Limb (tissue), 2 donors: ENCODE results near the gene MSANTD2.
A peak's percentile ranks its signal among the peaks of the same experiment; 100 is the strongest.

Experiments
- DNase-seq, 2 donors: peaks; one replicate each; pipeline ENCODE4 v3.0.0-alpha.2; 2016; ENCODE audit errors: extremely low spot score in 2 of 2

The MSANTD2 gene

GRCh38 chr11:124800226-124800929 lies at the start of gene MSANTD2:
TSS of gene MSANTD2 (minus strand) at chr11:124800406. CDS start at chr11:124800380, 26 bp downstream.
- DNase-seq = peak; percentile 89 to 93

DNA sequence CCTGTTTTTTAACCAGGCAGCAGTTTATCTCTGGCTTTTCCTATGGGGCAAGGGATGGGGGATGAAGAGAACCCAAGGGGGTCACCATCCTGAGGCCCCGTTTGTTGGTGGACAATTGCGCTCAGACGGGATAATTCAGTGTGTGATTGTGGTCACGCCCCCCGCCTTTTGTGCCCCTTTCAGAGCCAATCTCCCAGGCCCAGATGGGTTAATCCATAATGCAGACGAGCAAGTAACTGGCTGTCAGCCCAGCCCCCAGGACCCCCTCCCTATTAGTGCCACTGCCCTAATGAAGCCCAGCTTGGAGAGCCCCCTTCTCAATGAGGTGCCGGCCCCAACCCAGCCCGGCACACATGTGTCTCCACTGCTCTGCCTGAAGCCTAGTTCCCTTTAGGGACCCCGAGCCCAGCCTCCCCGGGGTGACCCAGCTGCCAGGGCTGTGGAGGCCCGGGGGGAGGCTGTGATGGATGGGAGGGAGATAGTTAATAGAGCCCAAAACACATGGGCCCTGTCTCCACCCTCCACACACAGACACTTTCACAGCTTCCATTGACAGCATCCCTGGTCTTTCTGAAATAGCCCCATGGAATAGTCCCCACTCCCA lies 46.0 kb upstream of the MSANTD2 start:
- peak in 1 of 2 donors; percentile 38 for DNase-seq

GRCh38 chr11:124844664-124845079 lies 44.5 kb upstream of the MSANTD2 start:
- no peak for DNase-seq

GRCh38 chr11:124843616-124843910 lies 43.4 kb upstream of the MSANTD2 start:
- no peak for DNase-seq

- no peak for DNase-seq
Measured at GRCh38 chr11:124842305-124842704, 42.1 kb upstream of the MSANTD2 start.

DNA sequence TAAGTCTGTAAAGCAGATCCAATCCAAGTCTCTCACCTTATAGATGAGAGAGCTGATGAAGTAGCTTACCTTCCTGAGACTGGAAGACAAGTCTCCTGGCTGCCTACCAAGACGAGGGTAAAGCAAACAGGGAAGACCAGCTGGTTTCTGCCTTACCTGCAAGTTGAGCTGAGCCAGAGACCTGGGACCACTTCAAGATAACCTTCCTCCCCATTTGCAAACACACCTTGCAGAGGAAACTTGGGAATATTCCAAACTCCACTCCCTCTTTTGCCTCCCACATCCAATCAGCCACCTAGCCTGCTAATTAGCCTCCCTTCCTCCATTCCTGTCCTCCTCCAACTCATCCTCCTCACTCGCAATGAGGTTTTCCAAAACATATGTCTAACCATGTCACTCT lies 41.6 kb upstream of the MSANTD2 start:
- no peak for DNase-seq

DNA sequence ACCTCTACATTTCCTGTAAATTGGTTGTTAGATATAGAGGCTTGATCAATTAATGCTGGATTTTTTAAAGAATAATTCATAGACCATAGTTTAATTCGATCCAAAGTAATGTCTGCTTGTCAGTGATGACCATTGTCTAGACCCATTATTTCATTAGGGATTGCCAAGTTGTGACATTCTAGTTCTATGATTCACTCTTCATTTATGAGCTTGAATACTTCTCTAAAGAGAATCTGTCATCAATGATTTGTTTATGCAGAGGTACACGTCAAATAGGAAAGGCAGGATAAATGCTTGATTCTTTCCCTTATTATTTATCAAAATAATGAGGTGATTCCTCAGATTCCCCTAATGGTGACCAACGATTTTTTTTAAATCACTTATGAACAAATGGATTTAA lies 41.0 kb upstream of the MSANTD2 start:
- DNase-seq = no peak

GRCh38 chr11:124840666-124841065 lies 40.5 kb upstream of the MSANTD2 start:
- no peak for DNase-seq

- no peak for DNase-seq
Measured at GRCh38 chr11:124839972-124840621, 39.9 kb upstream of the MSANTD2 start.

DNA sequence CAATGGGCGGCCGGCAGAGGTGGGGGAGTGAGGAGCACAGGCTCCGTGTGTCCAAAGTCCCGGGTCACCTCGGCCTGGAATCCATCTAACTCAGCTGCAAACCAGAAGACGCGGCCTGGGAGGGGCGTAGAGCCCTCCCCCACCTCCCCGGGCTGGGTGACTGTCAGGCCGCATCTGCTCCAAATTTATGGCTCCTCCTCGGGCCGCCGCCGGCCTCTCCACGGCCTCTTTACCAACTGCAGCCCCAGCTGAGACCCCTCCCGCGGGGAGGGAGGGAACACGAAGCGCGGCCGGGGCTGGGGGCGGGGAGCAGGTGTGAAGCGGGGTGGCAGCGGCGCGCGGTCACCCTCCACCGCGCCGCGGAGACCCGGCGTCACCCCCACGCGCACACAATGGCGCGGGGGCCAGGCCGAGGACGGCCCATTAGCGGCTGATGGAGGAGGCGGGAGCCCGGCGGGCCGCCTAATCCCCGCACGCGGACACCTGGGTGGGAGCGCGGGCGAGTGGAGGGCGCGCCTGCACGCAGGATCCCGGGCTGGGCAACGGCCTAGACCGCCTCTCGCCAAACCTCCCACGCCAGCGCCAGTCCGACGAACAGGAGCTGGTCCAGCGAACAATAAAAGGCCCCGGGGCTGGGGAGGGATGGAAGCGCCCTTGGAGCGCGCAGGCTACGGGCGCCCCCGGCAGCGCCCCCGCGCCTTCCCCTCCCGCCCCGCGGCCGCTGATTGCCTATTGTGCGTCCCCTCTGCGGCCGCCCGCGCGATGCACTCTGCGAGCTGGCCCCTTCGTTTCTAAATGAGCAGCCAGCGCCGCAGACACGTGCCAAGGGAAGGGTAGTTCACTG lies 39.1 kb upstream of the MSANTD2 start:
- peak in 1 of 2 donors; percentile 66 for DNase-seq

DNA sequence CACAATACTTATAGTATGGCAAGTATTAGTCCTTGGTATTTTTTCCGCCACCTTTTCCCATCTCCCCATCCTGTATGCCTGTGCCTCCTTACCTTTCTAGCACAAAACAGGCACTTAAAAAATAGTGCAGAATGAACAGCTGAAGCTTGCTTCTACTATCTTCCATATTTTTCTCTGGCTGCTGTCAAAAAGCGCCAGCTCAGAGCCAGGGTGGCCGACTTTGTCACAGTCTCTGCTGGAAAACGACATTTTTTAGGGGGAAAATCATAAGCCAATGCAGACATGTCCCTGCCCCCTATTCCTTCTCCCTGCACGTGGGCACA lies 38.6 kb upstream of the MSANTD2 start:
- no peak for DNase-seq

DNA sequence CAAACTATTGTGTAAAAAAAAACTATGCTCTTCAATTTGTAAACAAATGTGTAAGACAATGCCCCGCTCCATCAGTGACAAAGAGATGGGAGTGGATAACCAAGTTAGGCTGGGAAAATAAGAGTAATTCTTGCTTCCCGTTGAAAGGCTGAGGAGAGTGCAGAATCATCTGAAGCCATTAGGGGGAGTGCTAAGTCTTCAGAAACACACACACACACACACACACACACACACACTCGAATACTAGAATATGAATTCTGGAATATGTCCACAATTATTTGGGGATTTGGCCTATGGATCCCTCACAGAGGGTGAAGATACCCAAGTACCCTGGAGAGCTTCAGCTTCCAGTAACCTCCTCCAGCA lies 37.3 kb upstream of the MSANTD2 start:
- peak; percentile 59 to 81 for DNase-seq

DNA sequence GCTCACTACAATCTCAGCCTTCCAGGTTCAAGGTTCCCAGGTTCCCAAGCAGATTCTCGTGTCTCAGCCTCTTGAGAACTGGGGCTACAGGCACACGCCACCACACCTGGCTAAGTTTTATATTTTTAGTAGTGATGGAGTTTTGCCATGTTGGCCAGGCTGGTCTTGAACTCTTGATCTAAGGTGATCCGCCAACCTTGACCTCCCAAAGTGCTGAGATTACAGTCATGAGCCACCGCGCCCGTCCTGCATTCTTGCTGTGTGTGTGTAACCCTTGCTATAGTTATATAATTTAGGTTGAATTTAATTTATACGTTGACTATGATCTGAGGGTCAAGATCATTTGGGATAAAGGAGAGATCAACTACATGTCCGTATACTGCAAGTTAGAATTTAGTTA lies 35.7 kb upstream of the MSANTD2 start:
- DNase-seq = no peak

- no peak for DNase-seq
Measured at GRCh38 chr11:124834526-124835180, 34.4 kb upstream of the MSANTD2 start.

DNA sequence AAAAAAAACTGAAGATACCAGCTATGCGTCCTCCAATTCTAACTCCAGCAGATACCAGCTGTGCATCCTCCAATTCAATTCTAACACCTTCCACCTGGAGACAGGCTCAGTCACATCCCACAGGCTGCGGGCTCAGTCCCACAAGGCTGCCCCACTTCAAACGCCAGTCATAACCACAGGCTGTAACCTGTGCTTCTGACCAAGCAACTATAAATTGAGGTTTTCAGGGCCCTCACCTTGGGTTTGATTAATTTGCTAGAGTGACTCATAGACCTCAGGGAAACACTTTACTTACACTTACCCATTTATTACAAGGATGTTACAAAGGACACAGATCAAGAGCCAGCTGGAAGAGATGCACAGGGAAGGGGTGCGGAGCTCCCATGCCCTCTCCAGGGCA lies 32.4 kb upstream of the MSANTD2 start:
- DNase-seq = no peak

- DNase-seq = no peak
Measured at GRCh38 chr11:124831897-124832296, 31.7 kb upstream of the MSANTD2 start.

DNA sequence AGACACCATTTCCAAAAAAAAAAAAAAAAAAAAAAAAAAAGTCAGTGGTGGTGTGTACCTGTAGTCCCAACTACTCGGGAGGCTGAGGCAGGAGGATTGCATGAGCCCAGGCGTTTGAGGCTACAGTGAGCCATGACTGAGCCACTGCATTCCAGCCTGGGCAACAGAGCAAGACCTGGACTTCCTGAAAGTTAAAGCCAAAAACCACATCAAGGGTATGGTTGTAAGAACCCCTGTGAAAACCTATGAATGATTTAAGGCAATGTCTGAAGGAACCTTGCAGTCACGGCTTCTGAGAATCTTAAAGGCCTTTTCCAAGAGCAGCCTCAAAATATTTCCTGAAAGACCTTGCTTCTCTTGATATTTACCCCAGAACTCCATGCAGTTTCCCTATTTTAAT lies 30.5 kb upstream of the MSANTD2 start:
- DNase-seq = no peak

DNA sequence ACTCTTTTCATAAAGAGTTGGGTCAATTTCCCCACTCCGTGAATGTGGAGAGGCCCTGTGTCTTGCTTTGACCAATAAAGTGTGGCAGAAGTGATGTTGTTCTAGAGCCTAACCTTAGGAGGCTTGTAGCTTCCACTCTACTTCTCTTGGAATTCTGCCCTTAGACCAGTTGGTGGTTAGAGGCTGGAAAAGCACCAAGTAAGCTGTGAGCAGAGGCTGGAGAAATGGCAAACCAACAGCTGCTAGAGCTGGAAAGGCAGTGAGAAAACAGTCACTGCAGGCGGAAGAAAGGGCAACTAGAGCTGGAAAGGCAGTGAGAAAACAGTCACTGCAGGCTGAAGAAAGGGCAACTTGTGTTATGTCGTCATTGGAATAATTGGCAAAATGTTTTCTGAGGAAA lies 29.8 kb upstream of the MSANTD2 start:
- DNase-seq = no peak

DNA sequence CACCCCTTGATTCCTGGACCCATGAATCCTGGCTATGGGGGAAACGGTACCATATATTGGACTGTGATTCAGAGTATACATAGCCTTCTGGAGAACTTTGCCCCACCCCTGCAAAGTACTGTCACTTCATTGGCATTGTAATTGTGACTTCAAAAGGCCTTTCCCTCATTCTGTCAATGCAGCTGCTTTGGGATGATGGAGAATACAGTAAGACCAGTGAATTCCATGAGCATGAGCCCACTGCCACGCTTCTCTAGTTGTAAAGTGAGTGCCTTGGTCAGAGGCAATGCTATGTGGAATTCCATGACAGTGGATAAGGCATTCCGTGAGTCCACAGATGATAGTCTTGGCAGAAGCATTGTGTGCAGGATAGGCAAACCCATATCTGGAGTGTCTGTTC lies 25.7 kb upstream of the MSANTD2 start:
- DNase-seq = no peak

GRCh38 chr11:124823512-124824376 lies 23.5 kb upstream of the MSANTD2 start:
- DNase-seq = no peak
